CD14-positive monocyte (primary cell): Measurements from ENCODE around the gene GRK4. TPM values are rescaled to one million over a fixed set of nuclear protein-coding genes. Genes with fewer than 3 reads are reported as not detected.

ENCODE experiments used
- DNase-seq, 3 donors: peaks; one replicate each; pipeline ENCODE4 v3.0.0-alpha.2; 2011 to 2022
- H2AFZ ChIP-seq: 2 replicates; pipeline ENCODE4 v1.6.0; 2012; ENCODE audit warnings: mild to moderate bottlenecking, low read depth, low read length, inconsistent platforms; ENCODE audit not compliant: insufficient read depth, poor library complexity, severe bottlenecking
- H3K27ac ChIP-seq, 2 donors: 1 replicate in 1 of 2; 2 replicates in 1 of 2; pipeline ENCODE4 v1.5.1; 2012 to 2013; ENCODE audit warnings: low read length in 2 of 2, control low read depth in 1 of 2, inconsistent platforms in 1 of 2, low read depth in 1 of 2, mild to moderate bottlenecking in 1 of 2
- H3K27me3 ChIP-seq, 2 donors: one replicate each; pipeline versions ENCODE4 v1.6.0 to v1.6.1; 2011 to 2013; ENCODE audit warnings: low read length in 2 of 2; ENCODE audit not compliant: control insufficient read depth in 2 of 2, insufficient read depth in 2 of 2
- H3K36me3 ChIP-seq, 2 donors: replicated peaks in 1 of 2; 1 replicate in 1 of 2; 2 replicates in 1 of 2; pipeline versions ENCODE4 v1.5.1 to v1.6.1; 2012 to 2013; ENCODE audit warnings: low read length in 2 of 2, control low read depth in 1 of 2, inconsistent platforms in 1 of 2, mild to moderate bottlenecking in 1 of 2; ENCODE audit not compliant: insufficient read depth in 2 of 2, control insufficient read depth in 1 of 2
- H3K4me1 ChIP-seq, 2 donors: 1 replicate in 1 of 2; 2 replicates in 1 of 2; pipeline versions ENCODE4 v1.5.1 to v1.6.1; 2012 to 2013; ENCODE audit warnings: low read length in 2 of 2, control low read depth in 1 of 2, inconsistent platforms in 1 of 2, mild to moderate bottlenecking in 1 of 2, moderate library complexity in 1 of 2; ENCODE audit not compliant: insufficient read depth in 2 of 2, control insufficient read depth in 1 of 2
- H3K4me2 ChIP-seq: replicated peaks from 2 replicates; pipeline ENCODE3; 2012; ENCODE audit warnings: low read length, moderate library complexity, mild to moderate bottlenecking; ENCODE audit not compliant: poor library complexity, severe bottlenecking; ENCODE audit errors: extremely low read depth
- H3K4me3 ChIP-seq, 3 experiments: fragments of 200-600 bp in 1 of 3; sonication (generic) in 1 of 3; replicated peaks in 1 of 3; 1 replicate in 2 of 3; 2 replicates in 1 of 3; pipeline ENCODE4 v1.5.1; 2011 to 2013; ENCODE audit warnings: low read length in 3 of 3, mild to moderate bottlenecking in 3 of 3, control low read depth in 2 of 3, low read depth in 2 of 3, inconsistent platforms in 1 of 3, moderate library complexity in 1 of 3
- H3K79me2 ChIP-seq: 2 replicates; pipeline ENCODE4 v1.6.0; 2012; ENCODE audit warnings: mild to moderate bottlenecking, control low read depth, inconsistent platforms, low read length, moderate library complexity; ENCODE audit not compliant: insufficient read depth
- H3K9ac ChIP-seq: 2 replicates; pipeline ENCODE4 v1.6.0; 2017; ENCODE audit warnings: low read length, mild to moderate bottlenecking; ENCODE audit not compliant: insufficient read depth, poor library complexity, severe bottlenecking
- H3K9me3 ChIP-seq, 2 donors: replicated peaks in 1 of 2; 1 replicate in 1 of 2; 2 replicates in 1 of 2; pipeline versions ENCODE4 v1.5.1 to v1.6.1; 2012 to 2013; ENCODE audit warnings: low read length in 2 of 2, control low read depth in 1 of 2; ENCODE audit not compliant: control insufficient read depth in 1 of 2, insufficient read depth in 1 of 2
- H4K20me1 ChIP-seq: 2 replicates; pipeline ENCODE4 v1.6.0; 2012; ENCODE audit warnings: mild to moderate bottlenecking, low read length, control low read depth, moderate library complexity; ENCODE audit not compliant: insufficient read depth
- H3K27ac Mint-ChIP-seq, 7 donors: one replicate each; pipeline ENCODE4 v1.8.0; 2020; ENCODE audit warnings: mild to moderate bottlenecking in 7 of 7, mixed read lengths in 7 of 7, moderate library complexity in 6 of 7, inconsistent platforms in 2 of 7
- H3K27me3 Mint-ChIP-seq, 3 donors: one replicate each; pipeline ENCODE4 v1.8.0; 2021 to 2022; ENCODE audit warnings: low read depth in 3 of 3, mild to moderate bottlenecking in 3 of 3, mixed read lengths in 3 of 3, moderate library complexity in 3 of 3, inconsistent platforms in 1 of 3
- H3K36me3 Mint-ChIP-seq, 2 donors: one replicate each; pipeline ENCODE4 v1.8.0; 2020; ENCODE audit warnings: mixed read lengths in 2 of 2, inconsistent platforms in 1 of 2, mild to moderate bottlenecking in 1 of 2
- H3K4me1 Mint-ChIP-seq: one replicate; pipeline ENCODE4 v1.8.0; 2020; ENCODE audit warnings: mild to moderate bottlenecking, mixed read lengths
- H3K4me3 Mint-ChIP-seq, 2 donors: one replicate each; pipeline ENCODE4 v1.8.0; 2020; ENCODE audit warnings: mild to moderate bottlenecking in 2 of 2, mixed read lengths in 2 of 2, moderate library complexity in 1 of 2
- H3K9me3 Mint-ChIP-seq, 7 donors: one replicate each; pipeline ENCODE4 v1.8.0; 2020 to 2022; ENCODE audit warnings: mixed read lengths in 7 of 7, mild to moderate bottlenecking in 6 of 7, moderate library complexity in 6 of 7, inconsistent platforms in 2 of 7
- CTCF ChIP-seq: fragments of 200-600 bp; IDR thresholded peaks from one replicate; pipeline ENCODE4 v1.8.0; 2022; ENCODE audit warnings: antibody characterized with exemption, mild to moderate bottlenecking
- WGBS: methylation state at CpG from one replicate; pipeline ENCODE4 v1.1.5; 2013; ENCODE audit warnings: missing lambda C conversion rate; ENCODE audit not compliant: insufficient coverage; 5-methylcytosine and 5-hydroxymethylcytosine counted together
- intact Hi-C, 2 donors: fragments of 100-400 bp; cut with micrococcal nuclease; formaldehyde crosslinking; loops; one replicate each; pipeline versions ENCODE4 v1.15.0 to v1.15.1; 2023
- polyA plus RNA-seq, 3 donors: library from polyadenylated mRNA; depleted of rRNA in 1 of 3; unstranded in 2 of 3; stranded (reverse) in 1 of 3; fragments of 300-500 nt in 2 of 3; fragments of >200 nt in 1 of 3; fragmentation: Illumina TruSeq in 2 of 3; gene quantifications; 1 replicate in 2 of 3; 2 replicates in 1 of 3; pipeline ENCODE4 v1.2.3, GENCODE V29; 2012 to 2021

Gene GRK4
- polyA plus RNA-seq, 3 donors = 1.1 to 1.2 (median 1.2) TPM

DNA sequence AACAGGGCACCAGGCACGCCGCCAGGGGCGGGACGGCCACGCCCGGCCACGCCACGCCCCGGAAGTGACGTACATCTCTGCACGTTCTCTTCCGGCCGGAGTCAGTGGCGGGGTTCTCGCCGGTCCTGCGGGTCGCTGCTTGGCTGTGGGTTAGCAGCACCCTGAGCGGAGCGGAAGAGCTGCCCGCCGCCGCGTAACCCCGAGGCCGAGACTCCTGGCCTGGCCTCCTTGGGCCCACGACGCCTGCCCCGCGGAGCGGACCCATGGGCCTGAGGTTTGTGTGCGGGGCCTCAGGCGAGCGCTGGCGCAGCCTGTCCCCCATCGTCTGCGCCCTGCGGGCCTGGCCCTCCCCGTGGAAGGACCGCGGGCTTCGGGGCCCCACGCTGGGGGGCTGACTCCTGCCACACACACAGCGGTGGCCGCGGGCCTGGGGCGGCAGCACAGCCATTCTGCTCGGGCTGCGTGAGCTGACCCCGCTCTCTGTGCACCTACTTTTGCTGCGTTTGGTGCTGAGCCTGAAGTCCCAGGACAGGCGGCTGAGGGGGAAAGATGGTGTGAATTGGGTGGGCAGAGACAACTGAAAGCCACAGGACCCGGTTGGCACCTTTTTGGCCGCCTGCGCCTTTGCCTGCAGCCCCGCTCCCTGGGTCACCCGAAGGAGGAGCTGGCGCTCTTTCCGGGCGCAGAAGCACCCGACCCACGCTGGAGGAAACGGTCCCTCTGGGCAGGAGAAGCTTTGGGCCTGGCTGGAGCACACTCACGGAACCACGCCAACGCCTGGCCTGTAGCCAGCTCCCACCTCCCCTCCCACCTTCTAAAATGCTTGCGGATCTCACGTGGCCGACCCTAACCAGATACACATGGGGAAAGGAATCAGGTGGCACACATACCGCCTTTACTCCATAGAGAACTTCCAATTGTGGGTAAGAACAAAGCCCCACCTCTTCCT is 28.3 kb upstream of the GRK4 start:
- Mint-ChIP-seq H3K4me3 (peak overlapping the region; percentile 76 to 86), H3K27ac (peak overlapping the region; percentile 62 to 87 (median 81)), H3K27me3 (no peaks in the 10 kb centered on the region), H3K9me3 (no peaks in the 10 kb centered on the region), H3K36me3 (peaks cover 35 to 43% of the 10 kb centered on the region in 2 donors), H3K4me1 (peaks cover 44% of the 10 kb centered on the region)
- no peak for TF ChIP-seq CTCF
- Histone ChIP-seq H3K27me3 (no peaks in the 10 kb centered on the region), H4K20me1 (peaks cover 65% of the 10 kb centered on the region), H3K4me1 (peaks cover 46% of the 10 kb centered on the region in 2 donors), H3K27ac (peak overlapping the region; percentile 54 to 90), H2AFZ (peak overlapping the region; percentile 92), H3K9me3 (no peaks in the 10 kb centered on the region), H3K4me2 (peak overlapping the region; percentile 94), H3K36me3 (peaks cover 41 to 49% of the 10 kb centered on the region in 2 donors), H3K4me3 (peak overlapping the region; percentile 72 to 93 (median 92)), H3K9ac (peak overlapping the region; percentile 89), H3K79me2 (peaks cover 61% of the 10 kb centered on the region)
- DNase-seq = peak; percentile 90 to 93 (median 92)
- intact Hi-C loops = loop anchor here (2.0 to 10.0 kb wide), 3 partner anchors 28 to 178 kb away; partner anchors contain the start of genes ADD1 (in 2 of the 2), TNIP2 (in 2 of the 2), GRK4 (in 1 of the 2) and NOP14 (in 1 of the 2)
- under 1% methylated on average over 68 of the region's 70 CpGs for WGBS
